ENCODE measurements around the gene HMGXB4. TPM values are rescaled to one million over a fixed set of nuclear protein-coding genes. Genes with fewer than 3 reads are reported as not detected.

Gene HMGXB4
- total and polyA plus RNA-seq, 2 of the 8 experiments (the other 6 are each of a cell fraction or from before 2014, with no cell fraction given): 20.9 to 41.3 TPM

DNA sequence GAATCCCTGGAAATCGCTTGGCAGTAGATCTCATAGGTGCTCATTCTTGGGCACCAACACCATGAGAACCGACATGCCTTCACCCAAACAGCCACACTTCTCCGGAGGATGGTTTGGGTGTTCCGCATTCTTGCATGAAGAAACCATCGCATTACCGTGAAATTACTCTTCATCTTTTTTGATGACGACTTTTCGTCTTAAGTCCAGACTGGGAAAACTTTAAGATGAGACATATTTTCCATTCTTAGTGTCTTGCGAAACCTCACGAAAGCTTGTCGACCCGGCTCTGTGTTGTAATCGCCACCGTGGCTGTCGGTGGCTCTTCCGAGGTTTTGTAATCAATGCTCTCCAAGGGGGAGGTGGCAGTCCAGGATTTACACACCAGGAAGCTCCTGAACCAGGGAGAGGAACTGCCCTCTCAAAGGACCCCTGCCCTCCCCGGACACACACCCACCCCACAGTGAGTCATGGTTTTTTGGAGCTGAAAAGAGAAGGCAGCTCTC lies 44.1 kb downstream of the HMGXB4 start (continued):
- TF ChIP-seq SIX5 (IDR thresholded peaks at IDR 0.05; ENCODE audit: low read depth, low read length): no peak
- no peak for TF ChIP-seq CBX8 (IDR thresholded peaks at IDR 0.05; ENCODE audit: borderline replicate concordance, low read depth, low read length)
- TF ChIP-seq POLR2A (IDR thresholded peaks at IDR 0.05; ENCODE audit: control extremely low read depth in 1 of 2, low read depth in 2 of 2, low read length in 2 of 2): no peak
- TF ChIP-seq JUND (IDR thresholded peaks at IDR 0.05; ENCODE audit: low read length): no peak
- no peak for TF ChIP-seq SP4 (IDR thresholded peaks at IDR 0.05; ENCODE audit: low read length)
- TF ChIP-seq YY1 (IDR thresholded peaks at IDR 0.05; ENCODE audit: low read depth, low read length): no peak
- TF ChIP-seq BCL11A (IDR thresholded peaks at IDR 0.05; ENCODE audit: low read depth in 2 of 2, low read length in 2 of 2): no peak
- no peak for TF ChIP-seq RFX5 (IDR thresholded peaks at IDR 0.05; ENCODE audit: borderline replicate concordance, low read depth, low read length)

Measured in H1 (cell line).